ENCODE measurements around the gene PFN3. TPM values are rescaled to one million over a fixed set of nuclear protein-coding genes. Genes with fewer than 3 reads are reported as not detected.
"Not testable (repeated sequence)": the region's sequence is repeated elsewhere in the genome, so short reads cannot be mapped to it uniquely, and the experiment has no call there.

Gene PFN3
- polyA plus RNA-seq, 1 experiment = not detected

GRCh38 chr5:177423671-177424070 lies 23.2 kb upstream of the PFN3 start:
- H3K27ac ChIP-seq (ENCODE audit: low read depth, low read length) = no peak overlapping the region
- TF ChIP-seq CTCF (IDR thresholded peaks at IDR 0.05; ENCODE audit: low read depth, low read length) = no peak
- ChIA-PET CTCF (interaction anchor here (0.6 to 3.6 kb wide), 2 partner anchors 20 to 503 kb away, joined by 4 to 20 read pairs; no protein-coding TSS in a partner anchor), POLR2A (no interaction called here)
- H3K9me3 ChIP-seq (ENCODE audit: control insufficient read depth, insufficient read depth, low read length) = no peaks in the 10 kb centered on the region
- no peak overlapping the region for H3K4me3 ChIP-seq (ENCODE audit: low read depth, low read length)
- no peak for DNase-seq (ENCODE audit: low read depth, low spot score)
- no peaks in the 10 kb centered on the region for H3K27me3 ChIP-seq (ENCODE audit: control insufficient read depth, insufficient read depth, low read length)

GRCh38 chr5:177421062-177421798 lies 20.8 kb upstream of the PFN3 start:
- Histone ChIP-seq H3K27me3 (ENCODE audit: control insufficient read depth, insufficient read depth, low read length) (no peaks in the 10 kb centered on the region), H3K4me3 (ENCODE audit: low read depth, low read length) (no peak overlapping the region), H3K27ac (ENCODE audit: low read depth, low read length) (no peak overlapping the region), H3K9me3 (ENCODE audit: control insufficient read depth, insufficient read depth, low read length) (no peaks in the 10 kb centered on the region)
- TF ChIP-seq CTCF (IDR thresholded peaks at IDR 0.05; ENCODE audit: low read depth, low read length) = no peak
- ChIA-PET CTCF (interaction anchor here (2.1 to 3.6 kb wide), 2 partner anchors 17 to 30 kb away, joined by 12 to 20 read pairs; no protein-coding TSS in a partner anchor), POLR2A (no interaction called here)
- DNase-seq (ENCODE audit: low read depth, low spot score) = no peak

- H3K4me3 ChIP-seq (ENCODE audit: low read depth, low read length); POLR2A ChIA-PET; H3K9me3 ChIP-seq (ENCODE audit: control insufficient read depth, insufficient read depth, low read length); DNase-seq (ENCODE audit: low read depth, low spot score); H3K27ac ChIP-seq (ENCODE audit: low read depth, low read length); H3K27me3 ChIP-seq (ENCODE audit: control insufficient read depth, insufficient read depth, low read length): not testable (repeated sequence)
- CTCF ChIA-PET = interaction anchor here (0.7 kb wide), 1 partner anchor 50 kb away, joined by 3 read pairs; no protein-coding TSS in a partner anchor
These were observed 20.0 kb upstream of the PFN3 start for GRCh38 chr5:177420472-177420871.

GRCh38 chr5:177419046-177419445 lies 18.6 kb upstream of the PFN3 start:
- no peaks in the 10 kb centered on the region; the same call in 1 of the 2 replicates for H3K9me3 ChIP-seq (ENCODE audit: control insufficient read depth, insufficient read depth, low read length)
- peak; percentile 74 for DNase-seq (ENCODE audit: low read depth, low spot score)
- ChIA-PET POLR2A (interaction anchor here (0.8 to 0.9 kb wide), 2 partner anchors 8 to 67 kb away, joined by 3 to 4 read pairs; partner anchors contain the start of gene LMAN2), CTCF (interaction anchor here (1.7 to 5.0 kb wide), 3 partner anchors 15 to 38 kb away, joined by 10 to 34 read pairs (median 10); no protein-coding TSS in a partner anchor)
- H3K27me3 ChIP-seq (ENCODE audit: control insufficient read depth, insufficient read depth, low read length) = no peaks in the 10 kb centered on the region
- no peak overlapping the region for H3K27ac ChIP-seq (ENCODE audit: low read depth, low read length)
- no peak overlapping the region for H3K4me3 ChIP-seq (ENCODE audit: low read depth, low read length)
- TF ChIP-seq CTCF (IDR thresholded peaks at IDR 0.05; ENCODE audit: low read depth, low read length) = no peak

GRCh38 chr5:177417081-177417480 lies 16.6 kb upstream of the PFN3 start:
- ChIA-PET CTCF (interaction anchor here (5.0 kb wide), 1 partner anchor 13 kb away, joined by 34 read pairs; no protein-coding TSS in a partner anchor), POLR2A (interaction anchor here (0.9 kb wide), 1 partner anchor 10 kb away, joined by 3 read pairs; the partner anchor contains the start of gene GRK6)
- not testable (repeated sequence) for DNase-seq (ENCODE audit: low read depth, low spot score); H3K27me3 ChIP-seq (ENCODE audit: control insufficient read depth, insufficient read depth, low read length); H3K27ac ChIP-seq (ENCODE audit: low read depth, low read length); H3K9me3 ChIP-seq (ENCODE audit: control insufficient read depth, insufficient read depth, low read length); H3K4me3 ChIP-seq (ENCODE audit: low read depth, low read length)

- H3K27me3 ChIP-seq (ENCODE audit: control insufficient read depth, insufficient read depth, low read length) = peaks cover 11% of the 10 kb centered on the region
- no peak overlapping the region for H3K27ac ChIP-seq (ENCODE audit: low read depth, low read length)
- ChIA-PET CTCF (interaction anchor here (0.5 to 2.7 kb wide), 4 partner anchors 10 to 32 kb away, joined by 3 to 13 read pairs (median 6); partner anchors contain the start of gene PRR7), POLR2A (no interaction called here)
- no peak overlapping the region for H3K4me3 ChIP-seq (ENCODE audit: low read depth, low read length)
- no peak for TF ChIP-seq CTCF (IDR thresholded peaks at IDR 0.05; ENCODE audit: low read depth, low read length)
- no peak for DNase-seq (ENCODE audit: low read depth, low spot score)
- no peaks in the 10 kb centered on the region; the same call in 1 of the 2 replicates for H3K9me3 ChIP-seq (ENCODE audit: control insufficient read depth, insufficient read depth, low read length)
These were observed 14.0 kb upstream of the PFN3 start for GRCh38 chr5:177414481-177414880.

All from AG04450 (cell line).